GM12878 (cell line): ENCODE results near the gene CAMK1. TPM values are rescaled to one million over a fixed set of nuclear protein-coding genes. Genes with fewer than 3 reads are reported as not detected.
A peak's percentile ranks its signal among the peaks of the same experiment; 100 is the strongest.

ENCODE experiments used
- ATF7 ChIP-seq: fragments of 450-650 bp; IDR thresholded peaks from 2 replicates; pipeline ENCODE4 v1.6.1; 2016; ENCODE audit warnings: low read depth, mild to moderate bottlenecking
- CBX5 ChIP-seq: sonication (generic); IDR thresholded peaks from 2 replicates; pipeline ENCODE4 v1.6.1; 2016; ENCODE audit warnings: low read depth, moderate library complexity, mild to moderate bottlenecking, inconsistent platforms
- CEBPZ ChIP-seq: fragments of 150-350 bp; IDR thresholded peaks from 2 replicates; pipeline ENCODE4 v1.6.1; 2016; ENCODE audit warnings: low read depth, low read length
- EP300 ChIP-seq, 2 experiments: fragments of 150-350 bp in 1 of 2; IDR thresholded peaks; 2 replicates each; pipeline ENCODE4 v1.6.1; 2011 to 2012; ENCODE audit warnings: low read depth in 2 of 2, low read length in 2 of 2, borderline replicate concordance in 1 of 2, improper control_type of control experiment in 1 of 2, inconsistent platforms in 1 of 2; ENCODE audit not compliant: control insufficient read depth in 1 of 2
- HCFC1 ChIP-seq: fragments of 150-350 bp; IDR thresholded peaks from 2 replicates; pipeline ENCODE4 v1.6.1; 2014; ENCODE audit warnings: low read length
- IKZF1 ChIP-seq: fragments of 450-650 bp; conservative IDR thresholded peaks from 2 replicates; pipeline ENCODE4 v1.6.1; 2017; ENCODE audit warnings: antibody characterized with exemption, mild to moderate bottlenecking
- MYC ChIP-seq: IDR thresholded peaks from 2 replicates; pipeline ENCODE4 v1.6.1; 2011; ENCODE audit warnings: mild to moderate bottlenecking, low read length, moderate library complexity, inconsistent platforms; ENCODE audit not compliant: insufficient read depth, insufficient replicate concordance, insufficient read length, severe bottlenecking
- NFXL1 ChIP-seq: fragments of 450-650 bp; IDR thresholded peaks from 2 replicates; pipeline ENCODE4 v1.6.1; 2017; ENCODE audit warnings: antibody characterized with exemption, mild to moderate bottlenecking, borderline replicate concordance
- RAD21 ChIP-seq: IDR thresholded peaks from 2 replicates; pipeline ENCODE4 v1.6.1; 2011; ENCODE audit warnings: mild to moderate bottlenecking, low read depth, low read length, moderate library complexity; ENCODE audit not compliant: insufficient read depth
- RFX5 ChIP-seq: IDR thresholded peaks from 2 replicates; pipeline ENCODE4 v1.6.1; 2011; ENCODE audit warnings: low read depth, low read length, improper control_type of control experiment
- SUPT20H ChIP-seq: IDR thresholded peaks from 2 replicates; pipeline ENCODE4 v1.6.1; 2011; ENCODE audit warnings: low read depth, mild to moderate bottlenecking, low read length, moderate library complexity, borderline replicate concordance; ENCODE audit not compliant: control insufficient read depth
- TAF1 ChIP-seq: IDR thresholded peaks from 2 replicates; pipeline ENCODE4 v1.6.1; 2011; ENCODE audit warnings: mild to moderate bottlenecking, low read depth, low read length, borderline replicate concordance
- TARDBP ChIP-seq: IDR thresholded peaks from 2 replicates; pipeline ENCODE4 v1.6.1; 2016; ENCODE audit warnings: borderline replicate concordance
- TBL1XR1 ChIP-seq: IDR thresholded peaks from 2 replicates; pipeline ENCODE4 v1.6.1; 2012; ENCODE audit warnings: low read depth, low read length, improper control_type of control experiment
- TCF12 ChIP-seq: IDR thresholded peaks from 2 replicates; pipeline ENCODE4 v1.6.1; 2011; ENCODE audit warnings: low read depth, mild to moderate bottlenecking, low read length
- TCF7 ChIP-seq: IDR thresholded peaks from 2 replicates; pipeline ENCODE4 v1.6.1; 2014; ENCODE audit warnings: antibody characterized with exemption, borderline replicate concordance
- ZNF217 ChIP-seq: fragments of 450-650 bp; IDR thresholded peaks from 2 replicates; pipeline ENCODE4 v1.6.1; 2017; ENCODE audit warnings: antibody characterized with exemption, mild to moderate bottlenecking
- polyA plus RNA-seq, 11 experiments: library from polyadenylated mRNA; depleted of rRNA in 4 of 11; unstranded in 6 of 11; stranded (reverse) in 5 of 11; fragments of >200 nt; fragmentation: Nextera tagmentation in 4 of 11; fragmentation: Illumina TruSeq in 1 of 11; extraction: Ambion mirVana in 4 of 11; extraction: Trizol in 1 of 11; gene quantifications; 1 replicate in 1 of 11; 2 replicates in 10 of 11; pipeline versions ENCODE4 v1.2.1 to v1.2.3, GENCODE V29; 2011 to 2016; ENCODE audit warnings: inconsistent platforms in 2 of 11, missing spikeins in 2 of 11, low read depth in 1 of 11
- total RNA-seq, 4 experiments: library from RNA; depleted of rRNA in 3 of 4; stranded (reverse); fragments of >200 nt in 3 of 4; fragmentation: Illumina TruSeq in 1 of 4; extraction: Trizol in 1 of 4; gene quantifications; 2 replicates each; pipeline versions ENCODE4 v1.2.1 to v1.2.3, GENCODE V29; 2013 to 2021
- TF ChIP-seq, protein P1 (sequence below): fragments of 450-650 bp; IDR thresholded peaks from 2 replicates; pipeline ENCODE4 v1.6.1; 2016; ENCODE audit warnings: mild to moderate bottlenecking, moderate library complexity, borderline replicate concordance
- TF ChIP-seq, protein P2 (sequence below): fragments of 450-650 bp; conservative IDR thresholded peaks from 2 replicates; pipeline ENCODE4 v1.6.1; 2017; ENCODE audit warnings: mild to moderate bottlenecking, moderate library complexity

The CAMK1 gene
- total and polyA plus RNA-seq, 10 of the 15 experiments (the other 5 are each of a cell fraction or from before 2014, with no cell fraction given), result 0.24 to 2.1 (median 0.51) TPM; not detected in 2

DNA sequence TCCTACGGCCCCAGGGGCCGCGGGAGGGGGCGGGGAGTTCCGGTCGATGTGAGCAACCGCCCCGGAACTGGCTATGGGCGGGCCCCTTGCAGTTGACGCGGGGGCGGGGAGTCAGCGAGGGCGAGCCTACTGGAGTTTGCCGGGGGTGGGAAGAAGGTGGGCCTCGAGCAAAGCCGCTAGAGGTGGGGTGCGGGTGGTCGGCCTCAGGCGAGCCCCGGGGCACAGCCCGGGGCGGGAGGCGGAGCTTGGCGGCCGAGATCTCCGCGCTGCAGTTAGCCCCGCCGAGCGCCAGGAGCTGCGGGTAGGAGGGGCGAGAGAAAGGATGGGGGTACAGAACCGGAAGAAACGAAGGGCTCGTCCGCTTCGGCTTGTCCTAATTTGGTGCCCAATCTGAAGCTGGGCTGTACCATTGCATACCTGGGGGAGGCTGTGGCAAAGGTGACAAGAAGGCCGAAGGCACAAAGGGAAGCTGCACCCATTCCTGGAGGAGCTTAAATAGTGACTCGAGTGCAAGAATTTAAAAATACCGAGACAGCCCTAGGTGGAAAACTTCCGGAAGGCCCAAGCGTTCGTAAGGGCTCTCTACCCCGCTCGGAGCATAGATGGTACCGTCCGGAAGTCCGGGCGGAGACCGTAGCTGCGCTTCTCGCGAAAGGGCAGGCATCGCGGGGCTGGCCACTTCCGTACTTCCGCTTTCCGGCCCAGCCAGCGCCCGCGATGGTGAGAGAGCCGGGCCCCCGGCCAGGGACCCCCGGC, 22.8 kb upstream of the CAMK1 start, which contains the start of the genes ARPC4 and TADA3 (continued):
- TF ChIP-seq RAD21 (no peak), CEBPZ (no peak), TCF12 (0 out of 2 replicates have a peak, but pooled peaks have one; percentile 29), SUPT20H (no peak), HCFC1 (peak; percentile 49), TCF7 (no peak), ZNF217 (no peak), TBL1XR1 (peak; percentile 36; the same call in 1 of the 2 replicates), CBX5 (no peak), MYC (no peak), IKZF1 (peak; percentile 21; the same call in 1 of the 2 replicates), TAF1 (peak; percentile 94), NFXL1 (no peak), RFX5 (no peak), TARDBP (peak; percentile 17; the same call in 1 of the 2 replicates), ATF7 (peak; percentile 100), EP300 (IDR thresholded peaks at IDR 0.05; ENCODE audit: borderline replicate concordance in 1 of 2, control insufficient read depth in 1 of 2, low read depth in 2 of 2, low read length in 2 of 2) (no peak)
- TF ChIP-seq, protein P1, sequence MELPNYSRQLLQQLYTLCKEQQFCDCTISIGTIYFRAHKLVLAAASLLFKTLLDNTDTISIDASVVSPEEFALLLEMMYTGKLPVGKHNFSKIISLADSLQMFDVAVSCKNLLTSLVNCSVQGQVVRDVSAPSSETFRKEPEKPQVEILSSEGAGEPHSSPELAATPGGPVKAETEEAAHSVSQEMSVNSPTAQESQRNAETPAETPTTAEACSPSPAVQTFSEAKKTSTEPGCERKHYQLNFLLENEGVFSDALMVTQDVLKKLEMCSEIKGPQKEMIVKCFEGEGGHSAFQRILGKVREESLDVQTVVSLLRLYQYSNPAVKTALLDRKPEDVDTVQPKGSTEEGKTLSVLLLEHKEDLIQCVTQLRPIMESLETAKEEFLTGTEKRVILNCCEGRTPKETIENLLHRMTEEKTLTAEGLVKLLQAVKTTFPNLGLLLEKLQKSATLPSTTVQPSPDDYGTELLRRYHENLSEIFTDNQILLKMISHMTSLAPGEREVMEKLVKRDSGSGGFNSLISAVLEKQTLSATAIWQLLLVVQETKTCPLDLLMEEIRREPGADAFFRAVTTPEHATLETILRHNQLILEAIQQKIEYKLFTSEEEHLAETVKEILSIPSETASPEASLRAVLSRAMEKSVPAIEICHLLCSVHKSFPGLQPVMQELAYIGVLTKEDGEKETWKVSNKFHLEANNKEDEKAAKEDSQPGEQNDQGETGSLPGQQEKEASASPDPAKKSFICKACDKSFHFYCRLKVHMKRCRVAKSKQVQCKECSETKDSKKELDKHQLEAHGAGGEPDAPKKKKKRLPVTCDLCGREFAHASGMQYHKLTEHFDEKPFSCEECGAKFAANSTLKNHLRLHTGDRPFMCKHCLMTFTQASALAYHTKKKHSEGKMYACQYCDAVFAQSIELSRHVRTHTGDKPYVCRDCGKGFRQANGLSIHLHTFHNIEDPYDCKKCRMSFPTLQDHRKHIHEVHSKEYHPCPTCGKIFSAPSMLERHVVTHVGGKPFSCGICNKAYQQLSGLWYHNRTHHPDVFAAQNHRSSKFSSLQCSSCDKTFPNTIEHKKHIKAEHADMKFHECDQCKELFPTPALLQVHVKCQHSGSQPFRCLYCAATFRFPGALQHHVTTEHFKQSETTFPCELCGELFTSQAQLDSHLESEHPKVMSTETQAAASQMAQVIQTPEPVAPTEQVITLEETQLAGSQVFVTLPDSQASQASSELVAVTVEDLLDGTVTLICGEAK, result peak; percentile 85; the same call in 1 of the 2 replicates
- TF ChIP-seq, protein P2, sequence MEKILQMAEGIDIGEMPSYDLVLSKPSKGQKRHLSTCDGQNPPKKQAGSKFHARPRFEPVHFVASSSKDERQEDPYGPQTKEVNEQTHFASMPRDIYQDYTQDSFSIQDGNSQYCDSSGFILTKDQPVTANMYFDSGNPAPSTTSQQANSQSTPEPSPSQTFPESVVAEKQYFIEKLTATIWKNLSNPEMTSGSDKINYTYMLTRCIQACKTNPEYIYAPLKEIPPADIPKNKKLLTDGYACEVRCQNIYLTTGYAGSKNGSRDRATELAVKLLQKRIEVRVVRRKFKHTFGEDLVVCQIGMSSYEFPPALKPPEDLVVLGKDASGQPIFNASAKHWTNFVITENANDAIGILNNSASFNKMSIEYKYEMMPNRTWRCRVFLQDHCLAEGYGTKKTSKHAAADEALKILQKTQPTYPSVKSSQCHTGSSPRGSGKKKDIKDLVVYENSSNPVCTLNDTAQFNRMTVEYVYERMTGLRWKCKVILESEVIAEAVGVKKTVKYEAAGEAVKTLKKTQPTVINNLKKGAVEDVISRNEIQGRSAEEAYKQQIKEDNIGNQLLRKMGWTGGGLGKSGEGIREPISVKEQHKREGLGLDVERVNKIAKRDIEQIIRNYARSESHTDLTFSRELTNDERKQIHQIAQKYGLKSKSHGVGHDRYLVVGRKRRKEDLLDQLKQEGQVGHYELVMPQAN, result no peak; the same call in 1 of the 2 replicates
